Loucy (cell line): ENCODE measurements around the gene CACHD1.

Source experiments
- CTCF ChIP-seq: fragments of 200-600 bp; sonication (generic); conservative IDR thresholded peaks from 2 replicates; pipeline ENCODE4 v1.5.1; 2014; ENCODE audit warnings: mild to moderate bottlenecking, antibody characterized with exemption, low read length
- EZH2phosphoT487 ChIP-seq: fragments of 200-600 bp; IDR thresholded peaks from 2 replicates; pipeline ENCODE4 v1.6.1; 2018; ENCODE audit warnings: antibody characterized with exemption, mild to moderate bottlenecking, moderate library complexity, borderline replicate concordance

- TF ChIP-seq CTCF (no peak), EZH2phosphoT487 (no peak)
Measured at GRCh38 chr1:64680599-64680998, 210.7 kb downstream of the CACHD1 start.
